AG09319 (cell line): ENCODE measurements around the gene TPRG1.

ENCODE experiments used
- DNase-seq: peaks from one replicate; pipeline ENCODE4 v3.0.0-alpha.2; 2010; ENCODE audit warnings: low read depth; ENCODE audit errors: extremely low read depth
- TF ChIP-seq, protein P1 (sequence below): IDR thresholded peaks from 2 replicates; pipeline ENCODE4 v1.5.1; 2011; ENCODE audit warnings: low read depth, mild to moderate bottlenecking, inconsistent platforms, low read length, moderate library complexity

TPRG1 gene

GRCh38 chr3:189311521-189311920, 139.8 kb downstream of the TPRG1 start:
- DNase-seq, result no peak
- TF ChIP-seq, protein P1, sequence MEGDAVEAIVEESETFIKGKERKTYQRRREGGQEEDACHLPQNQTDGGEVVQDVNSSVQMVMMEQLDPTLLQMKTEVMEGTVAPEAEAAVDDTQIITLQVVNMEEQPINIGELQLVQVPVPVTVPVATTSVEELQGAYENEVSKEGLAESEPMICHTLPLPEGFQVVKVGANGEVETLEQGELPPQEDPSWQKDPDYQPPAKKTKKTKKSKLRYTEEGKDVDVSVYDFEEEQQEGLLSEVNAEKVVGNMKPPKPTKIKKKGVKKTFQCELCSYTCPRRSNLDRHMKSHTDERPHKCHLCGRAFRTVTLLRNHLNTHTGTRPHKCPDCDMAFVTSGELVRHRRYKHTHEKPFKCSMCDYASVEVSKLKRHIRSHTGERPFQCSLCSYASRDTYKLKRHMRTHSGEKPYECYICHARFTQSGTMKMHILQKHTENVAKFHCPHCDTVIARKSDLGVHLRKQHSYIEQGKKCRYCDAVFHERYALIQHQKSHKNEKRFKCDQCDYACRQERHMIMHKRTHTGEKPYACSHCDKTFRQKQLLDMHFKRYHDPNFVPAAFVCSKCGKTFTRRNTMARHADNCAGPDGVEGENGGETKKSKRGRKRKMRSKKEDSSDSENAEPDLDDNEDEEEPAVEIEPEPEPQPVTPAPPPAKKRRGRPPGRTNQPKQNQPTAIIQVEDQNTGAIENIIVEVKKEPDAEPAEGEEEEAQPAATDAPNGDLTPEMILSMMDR, result no peak

DNA sequence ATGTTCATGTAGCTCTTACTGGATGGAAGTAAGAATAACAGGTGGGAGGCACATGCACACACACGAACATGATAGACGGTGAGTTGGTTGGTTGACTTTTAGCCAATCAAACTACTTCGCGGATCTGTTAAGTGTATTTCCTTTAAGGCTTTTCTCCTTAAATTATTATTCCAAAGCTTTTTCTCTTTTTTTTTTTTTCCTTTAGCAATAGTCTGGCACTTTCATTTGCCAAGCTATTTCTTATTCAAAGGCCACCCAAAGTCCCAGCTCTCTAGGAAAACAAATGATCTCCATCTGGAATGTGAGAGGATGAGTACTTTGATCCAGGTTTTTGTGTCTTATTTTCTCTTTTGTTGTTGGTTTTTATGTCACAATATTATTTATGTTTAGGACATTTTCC, 141.1 kb downstream of the TPRG1 start:
- TF ChIP-seq, protein P1, result no peak
- no peak for DNase-seq

GRCh38 chr3:189316296-189317019, 144.7 kb downstream of the TPRG1 start:
- DNase-seq, result no peak
- TF ChIP-seq, protein P1, result no peak

DNA sequence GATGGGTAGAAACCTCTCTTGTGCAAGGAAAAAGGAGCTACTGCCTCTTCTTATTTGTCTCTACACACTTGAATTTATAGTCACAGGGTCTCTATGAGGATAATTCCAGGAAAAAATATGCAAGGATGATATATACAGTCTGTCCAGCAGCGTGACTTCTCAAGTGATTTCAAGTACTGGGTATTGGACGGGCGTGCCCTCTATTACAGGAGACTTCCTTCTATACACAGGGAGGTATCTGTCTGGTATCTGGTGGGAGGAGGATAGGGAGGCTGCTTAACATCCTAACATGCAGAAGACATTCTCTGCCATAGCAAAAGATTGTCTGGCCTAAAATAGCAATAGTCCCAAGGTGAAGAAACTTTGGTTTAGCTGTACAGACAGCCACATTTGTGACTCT, 146.1 kb downstream of the TPRG1 start:
- DNase-seq, result no peak
- TF ChIP-seq, protein P1, result no peak

GRCh38 chr3:189320511-189320910, 148.7 kb downstream of the TPRG1 start:
- TF ChIP-seq, protein P1, result no peak

DNA sequence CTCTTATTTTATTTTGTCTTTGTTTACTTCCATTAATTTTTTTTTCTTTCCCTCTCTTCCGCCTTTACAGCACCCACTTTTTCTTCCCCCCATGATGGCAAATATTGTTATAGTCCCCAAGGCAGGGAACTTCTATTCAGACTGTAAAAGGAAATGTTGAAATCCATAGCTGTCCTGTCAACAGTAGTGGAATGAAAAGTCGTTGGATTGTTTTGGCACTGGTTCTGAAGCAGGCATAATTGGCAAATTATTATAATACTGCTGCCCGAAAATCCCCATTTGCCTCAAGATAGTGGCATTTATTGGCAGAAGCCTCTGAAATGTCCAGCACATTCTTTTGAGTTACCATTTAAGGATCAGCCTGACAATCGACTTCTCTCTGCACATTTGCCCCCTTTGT, 150.6 kb downstream of the TPRG1 start:
- TF ChIP-seq, protein P1, result no peak

More at GRCh38 chr3:189320511-189320910, 148.7 kb downstream of the TPRG1 start:
- DNase-seq, result no peak

GRCh38 chr3:189324538-189325138, 152.9 kb downstream of the TPRG1 start:
- no peak for DNase-seq
- TF ChIP-seq, protein P1, result no peak

More for the DNA sequence above, 150.6 kb downstream of the TPRG1 start:
- DNase-seq, result no peak
